Stimulated activated CD8-positive, alpha-beta memory T cell treated with anti-CD3 and anti-CD28 coated beads, Interleukin-7, amount 100 ng/mL, for 4 hours (primary cell): ENCODE data around the gene BLCAP.
"Not testable (repeated sequence)": the region's sequence is repeated elsewhere in the genome, so short reads cannot be mapped to it uniquely, and the experiment has no call there.

Experiments used
- DNase-seq, 2 donors: peaks; one replicate each; pipeline ENCODE4 v3.0.0-alpha.2; 2020; ENCODE audit warnings: low read depth in 2 of 2

Gene BLCAP

DNA sequence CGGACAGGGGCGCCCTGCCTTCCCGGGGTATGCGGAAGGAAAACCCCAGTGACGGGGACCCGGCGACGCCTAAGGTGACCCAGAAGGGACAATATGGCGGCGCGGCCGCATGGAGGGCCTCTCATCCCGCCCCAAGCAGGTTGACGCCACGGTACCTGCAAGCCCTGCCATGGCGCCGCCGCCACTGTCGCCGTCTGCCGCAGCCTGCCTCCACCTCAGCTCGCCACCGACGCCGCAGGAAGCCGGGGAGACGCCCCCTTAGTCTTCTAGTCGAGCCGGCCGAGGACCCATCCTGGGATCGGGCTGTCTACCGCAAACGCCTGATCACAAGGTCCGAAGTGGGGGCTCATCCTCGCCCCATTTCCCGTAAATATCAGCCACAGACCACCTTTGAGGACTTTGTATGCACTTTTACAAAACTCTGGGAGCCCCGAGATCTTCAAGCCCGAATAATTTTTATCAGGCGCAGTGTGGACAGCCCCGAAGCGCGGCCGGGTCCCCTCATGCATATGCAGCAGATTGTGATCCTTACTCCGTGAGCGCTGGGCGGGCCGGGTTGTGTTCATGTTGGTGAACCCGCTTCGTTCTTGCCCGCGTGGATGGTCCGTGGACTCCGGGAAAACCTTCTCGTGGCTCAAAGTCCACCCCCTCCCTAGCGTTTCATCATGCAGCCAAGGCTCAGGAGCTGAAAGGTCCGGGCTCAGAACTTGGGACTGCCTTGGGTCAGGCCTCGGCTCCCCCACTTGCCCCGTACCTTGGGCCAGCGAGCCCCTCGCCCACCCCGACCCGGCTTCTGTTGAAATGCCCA, at the start of gene BLCAP:
Gene BLCAP (minus strand): TSS at position 239 of the 808 bp plus-strand sequence. CDS start 8,702 bp downstream, outside the sequence.
- peak; percentile 83 to 86 for DNase-seq

- not testable (repeated sequence) for DNase-seq
These were observed 49.8 kb upstream of the BLCAP start for GRCh38 chr20:37577436-37577835.

GRCh38 chr20:37576911-37577310, 49.2 kb upstream of the BLCAP start:
- no peak for DNase-seq

DNA sequence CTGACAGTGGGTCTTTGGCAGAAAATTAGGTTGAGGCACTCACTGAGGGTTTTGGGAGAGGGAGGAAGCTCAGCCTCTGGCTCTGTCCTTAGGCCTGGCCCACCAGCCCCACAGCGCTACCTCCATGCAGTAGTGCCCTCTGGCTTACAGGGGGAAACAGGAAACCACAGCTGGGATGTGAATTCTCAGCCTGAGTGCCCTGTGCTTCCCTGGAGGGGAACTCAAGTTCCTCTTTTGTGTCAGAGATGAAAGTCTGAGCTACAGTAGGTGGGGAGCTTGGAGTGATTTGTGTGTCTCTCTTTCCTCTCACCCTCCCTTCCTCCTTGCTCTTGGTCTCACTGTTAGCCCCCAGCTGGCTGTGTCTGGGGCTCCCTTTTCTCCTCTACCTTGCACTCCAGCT, 48.2 kb upstream of the BLCAP start:
- no peak for DNase-seq

DNA sequence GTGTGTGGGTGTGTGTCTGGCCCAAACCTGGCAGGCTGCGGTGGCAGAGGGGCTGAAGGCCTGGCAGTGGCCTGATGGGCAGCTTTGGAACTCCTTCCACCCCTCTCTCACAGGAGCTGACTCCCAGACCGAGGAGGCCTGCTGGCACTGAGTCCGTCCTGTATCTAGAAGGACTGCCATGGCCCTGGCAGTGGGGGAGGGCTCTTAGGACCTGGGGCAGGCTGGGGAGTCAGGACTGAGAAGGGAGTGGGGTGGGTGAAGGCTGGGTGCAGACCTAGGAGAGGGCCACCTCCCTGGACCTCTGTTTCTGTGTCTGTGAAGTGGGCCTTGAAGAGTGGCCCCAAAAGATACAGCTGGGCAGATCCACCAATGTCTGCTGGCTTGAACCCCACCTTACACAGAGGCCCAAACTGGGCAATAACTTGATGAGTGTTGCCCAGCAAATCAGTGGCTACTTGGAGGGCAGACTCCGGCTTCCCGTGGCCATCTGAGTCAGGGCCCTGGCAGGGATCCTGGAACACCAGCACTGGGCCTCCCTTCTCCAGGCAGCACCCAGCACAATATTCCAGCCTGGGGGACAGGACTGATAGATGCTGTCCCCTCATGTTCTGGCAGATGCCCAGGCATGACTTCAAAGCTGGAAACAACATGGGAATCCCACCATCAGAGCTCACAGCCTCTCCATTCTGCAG, 46.7 kb upstream of the BLCAP start:
- DNase-seq, result no peak

DNA sequence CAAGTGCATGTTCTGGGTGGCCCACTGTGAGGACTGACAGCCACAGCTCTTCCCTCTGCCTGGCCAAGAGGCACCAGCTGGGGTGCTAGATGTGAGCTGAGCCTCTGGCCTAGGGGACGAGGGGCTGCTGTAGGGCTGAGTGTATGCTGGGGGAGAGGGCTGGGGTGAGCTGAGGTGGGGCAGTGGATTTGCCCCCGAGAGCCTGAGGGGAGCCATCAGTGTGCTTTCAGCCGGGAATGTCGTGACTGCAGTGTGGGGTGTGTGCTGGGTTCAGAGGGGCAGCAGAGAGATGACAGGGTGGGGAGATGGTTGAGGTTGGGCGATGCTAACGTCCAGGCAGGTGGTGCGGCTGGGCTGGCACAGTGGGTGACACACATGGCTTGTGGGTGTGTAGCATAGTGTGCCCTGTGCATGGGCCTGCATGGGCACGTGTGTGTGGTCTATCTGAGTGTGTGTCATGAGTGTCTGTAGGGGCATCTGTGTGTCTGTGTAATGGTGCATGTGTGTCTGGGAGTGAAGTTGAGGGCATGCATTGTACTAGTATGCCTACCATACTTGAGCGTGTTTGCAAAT, 46.0 kb upstream of the BLCAP start:
- DNase-seq, result no peak

DNA sequence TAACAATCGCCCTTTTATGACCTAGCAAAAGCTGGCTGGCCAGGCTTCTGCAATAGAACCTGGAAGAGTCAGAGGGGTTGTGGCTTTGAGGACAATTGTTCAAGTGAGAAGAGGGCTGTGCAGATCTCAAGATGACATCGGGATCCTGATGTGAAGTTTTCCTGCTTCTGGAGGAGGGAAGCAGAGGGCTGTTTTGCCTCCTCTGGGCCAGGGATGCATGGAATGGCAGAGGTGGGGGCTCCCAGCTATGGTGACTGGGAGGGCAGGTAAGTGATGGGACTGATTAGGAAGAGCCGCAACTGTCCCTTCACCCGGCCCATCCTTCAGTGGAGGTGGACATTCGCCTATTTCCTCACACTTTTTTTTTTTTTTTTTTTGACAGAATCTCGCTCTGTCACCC, 43.4 kb upstream of the BLCAP start:
- no peak for DNase-seq

- no peak for DNase-seq
These were observed 42.7 kb upstream of the BLCAP start for GRCh38 chr20:37570419-37570818.

- DNase-seq, result no peak
These were observed 40.3 kb upstream of the BLCAP start for GRCh38 chr20:37567671-37568588.

GRCh38 chr20:37567331-37567665, 39.6 kb upstream of the BLCAP start:
- no peak for DNase-seq

- no peak for DNase-seq
These were observed 39.1 kb upstream of the BLCAP start for GRCh38 chr20:37566590-37567330.

DNA sequence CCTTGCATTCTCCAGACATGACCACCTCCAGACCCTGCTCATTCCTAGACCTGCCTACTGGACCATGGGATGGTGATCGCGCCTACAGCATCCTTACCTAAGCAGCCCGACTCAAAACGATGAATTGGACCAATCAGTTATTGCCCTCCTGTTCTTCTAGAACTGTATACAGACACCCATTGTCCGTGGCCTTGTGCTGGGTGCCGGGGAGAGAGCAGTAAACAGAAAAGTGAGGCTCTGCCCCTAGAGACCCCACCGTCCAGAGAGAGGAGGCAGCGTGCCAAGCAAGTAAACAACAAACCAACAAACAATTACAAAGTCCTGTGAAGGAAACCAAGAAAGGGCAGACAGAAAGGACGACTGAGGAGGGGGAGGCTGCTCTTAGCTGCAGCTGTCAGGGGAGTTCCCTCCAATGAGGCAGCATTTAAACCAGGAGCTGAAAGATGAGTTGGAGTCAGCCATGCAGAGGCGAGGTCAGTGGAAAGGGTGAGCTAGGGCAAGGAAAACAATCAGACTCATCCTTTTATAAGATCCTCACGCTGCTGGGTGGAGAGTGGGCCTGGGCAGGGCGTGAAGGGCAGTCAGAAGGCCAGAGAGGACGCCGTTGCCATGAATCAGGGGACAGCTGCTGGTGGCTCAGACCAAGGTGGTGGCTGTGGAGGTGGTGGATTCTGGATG, 37.6 kb upstream of the BLCAP start:
- DNase-seq, result no peak

DNA sequence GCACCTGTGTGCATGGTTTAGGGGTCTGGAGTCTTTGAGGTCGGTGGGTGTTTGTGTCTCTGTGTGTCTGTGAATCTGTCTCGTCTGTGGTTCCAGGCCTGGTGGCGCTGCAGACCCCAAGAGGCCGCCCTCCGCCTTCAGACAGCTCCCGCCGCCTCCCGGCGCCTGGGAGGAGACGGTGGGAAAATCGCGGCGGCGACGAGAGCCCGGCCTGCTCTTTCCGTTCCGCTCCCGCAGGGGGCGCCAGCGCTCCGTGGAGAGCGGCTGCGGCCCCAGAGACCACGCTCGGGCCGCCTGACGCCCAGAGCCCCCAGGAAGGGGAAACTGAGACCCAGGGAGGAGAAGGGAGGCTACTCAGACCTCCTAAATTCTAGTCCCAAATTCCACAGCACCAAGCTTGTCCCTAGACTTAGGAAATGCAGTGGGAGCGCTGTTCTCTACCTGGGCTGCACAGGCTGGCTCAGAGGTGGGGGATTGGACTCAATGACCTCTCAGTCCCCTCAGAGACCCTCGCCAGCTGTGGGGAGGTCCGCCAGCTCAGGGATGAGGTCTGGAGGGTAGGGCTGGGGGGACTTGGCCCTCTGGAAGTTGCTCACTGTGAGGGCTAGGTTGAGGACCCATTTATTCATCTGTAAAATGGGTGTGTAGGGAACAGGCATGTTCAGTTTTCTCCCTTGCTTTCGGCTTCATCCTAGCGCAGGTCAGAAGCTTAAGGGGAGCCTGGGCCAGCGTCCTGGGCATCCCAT, 36.9 kb upstream of the BLCAP start:
- DNase-seq, result peak in 1 of 2 donors; percentile 2

DNA sequence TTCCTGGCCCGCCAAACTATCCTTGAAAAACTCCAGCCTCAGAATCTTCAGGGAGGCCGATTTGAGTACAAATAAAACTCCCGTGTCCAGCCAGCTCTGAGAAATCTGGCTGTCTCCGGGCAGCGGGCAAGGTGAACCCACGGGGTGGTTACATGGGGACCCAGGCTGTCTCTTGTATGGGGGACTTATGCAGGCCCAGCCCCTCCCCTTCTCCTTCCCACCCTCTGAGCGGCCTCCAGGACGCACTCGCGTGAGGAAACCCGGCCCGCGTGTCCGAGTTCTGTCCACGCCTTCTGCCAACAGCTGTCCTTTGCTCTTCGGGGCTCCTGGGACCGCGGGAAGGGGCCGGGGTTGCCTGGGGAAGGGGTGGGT, 36.3 kb upstream of the BLCAP start:
- DNase-seq, result no peak

DNA sequence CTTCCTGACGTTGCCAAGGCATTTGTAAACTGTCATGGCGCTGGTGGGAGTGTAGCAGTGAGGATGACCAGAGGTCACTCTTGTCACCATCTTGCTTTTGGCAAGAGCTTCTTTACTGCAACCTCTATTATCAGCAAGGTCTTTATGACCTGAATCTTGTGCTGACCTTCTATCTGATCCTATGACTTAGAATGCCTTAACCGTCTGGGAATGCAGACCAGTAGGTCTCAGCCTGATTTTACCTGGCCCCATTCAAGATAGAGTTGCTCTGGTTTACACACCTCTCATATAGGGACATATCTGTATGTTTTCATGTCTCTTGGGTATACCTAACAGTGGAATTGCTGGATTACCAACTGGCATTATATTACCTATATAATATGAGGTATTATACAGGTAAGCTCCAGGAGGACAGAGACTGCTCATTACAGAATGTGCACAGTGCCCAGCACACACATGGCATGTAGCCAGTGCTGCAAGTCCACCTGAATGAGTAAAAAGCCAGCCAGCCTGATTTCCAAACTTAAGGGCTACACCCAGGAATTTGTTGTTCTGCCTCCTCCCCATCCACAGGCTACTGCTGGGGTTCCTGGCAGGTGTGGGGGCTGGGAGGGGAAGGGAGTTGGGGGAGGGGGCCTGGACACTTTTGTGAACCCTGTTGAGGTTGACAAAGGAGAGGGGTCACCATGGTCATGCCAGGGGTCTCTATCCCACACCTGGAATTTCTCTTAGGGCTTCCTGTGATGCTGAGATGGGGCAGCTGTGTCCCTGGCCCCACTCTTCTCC, 35.2 kb upstream of the BLCAP start:
- DNase-seq, result no peak

DNA sequence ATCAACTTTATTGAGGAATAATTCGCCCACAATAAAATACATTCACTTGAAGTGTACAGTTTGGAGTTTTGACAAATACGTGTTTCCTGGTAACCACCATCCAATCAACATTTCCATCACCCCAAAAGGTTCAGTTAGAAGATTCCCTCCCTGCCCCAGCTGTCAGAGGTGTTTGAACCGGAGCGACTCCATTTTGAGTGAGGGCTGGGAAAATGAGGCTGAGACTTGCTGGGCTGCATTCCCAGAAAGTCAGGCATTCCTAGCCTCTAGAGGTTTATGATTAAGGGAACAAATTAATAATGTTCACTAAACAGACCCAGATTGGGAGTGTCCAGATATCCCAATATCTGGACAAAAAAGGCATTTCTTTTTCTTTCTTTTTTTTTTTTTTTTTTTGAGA, 33.0 kb upstream of the BLCAP start:
- no peak for DNase-seq

DNA sequence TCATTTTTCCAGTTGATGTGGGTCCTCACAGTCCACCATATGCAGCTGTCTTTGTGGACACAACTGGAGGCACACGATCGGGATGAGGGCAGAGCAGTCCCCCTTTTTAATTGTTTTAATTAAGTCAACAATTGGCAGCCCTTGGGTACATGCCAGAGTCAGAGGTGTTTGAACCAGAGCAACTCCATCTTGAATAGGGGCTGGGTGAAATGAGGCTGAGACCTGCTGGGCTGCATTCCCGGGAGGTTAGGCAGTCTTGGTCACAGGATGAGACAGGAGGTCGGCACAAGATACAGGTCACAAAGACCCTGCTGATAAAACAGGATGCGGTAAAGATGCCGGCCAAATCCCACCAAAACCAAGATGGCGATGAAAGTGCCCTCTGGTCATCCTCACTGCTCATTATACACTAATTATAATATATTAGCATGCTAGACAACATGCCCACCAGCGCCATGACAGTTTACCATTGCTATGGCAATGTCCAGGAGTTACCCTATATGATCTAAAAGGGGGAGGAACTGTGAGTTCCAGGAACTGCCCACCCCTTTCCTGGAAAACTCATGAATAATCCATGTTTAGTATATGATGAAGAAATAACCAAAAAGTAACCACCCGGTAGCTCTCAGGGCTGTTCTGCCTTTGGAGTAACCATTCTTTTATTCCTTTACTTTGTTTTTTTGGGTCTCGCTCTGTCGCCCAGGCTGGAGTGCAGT, 31.8 kb upstream of the BLCAP start:
- no peak for DNase-seq

DNA sequence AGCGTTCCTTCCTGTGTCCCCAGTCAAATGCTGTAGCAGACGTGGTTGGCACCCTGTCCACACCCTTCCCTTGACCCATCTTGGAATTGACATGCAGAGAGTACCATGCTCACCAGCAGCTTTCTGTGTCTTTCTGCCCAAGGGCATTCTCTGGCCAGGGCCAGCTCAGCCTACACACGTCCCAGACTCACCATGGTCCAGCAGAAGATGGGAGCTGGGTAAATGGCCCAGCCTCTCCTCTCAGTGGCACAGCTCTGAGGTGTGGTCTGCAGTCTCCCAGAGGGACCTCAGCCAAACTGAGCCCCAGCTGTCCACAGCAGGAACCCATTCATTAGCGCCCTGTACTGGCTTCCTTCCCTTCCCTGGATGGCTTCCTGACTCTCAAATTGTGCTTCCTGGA, 31.1 kb upstream of the BLCAP start:
- DNase-seq, result no peak

DNA sequence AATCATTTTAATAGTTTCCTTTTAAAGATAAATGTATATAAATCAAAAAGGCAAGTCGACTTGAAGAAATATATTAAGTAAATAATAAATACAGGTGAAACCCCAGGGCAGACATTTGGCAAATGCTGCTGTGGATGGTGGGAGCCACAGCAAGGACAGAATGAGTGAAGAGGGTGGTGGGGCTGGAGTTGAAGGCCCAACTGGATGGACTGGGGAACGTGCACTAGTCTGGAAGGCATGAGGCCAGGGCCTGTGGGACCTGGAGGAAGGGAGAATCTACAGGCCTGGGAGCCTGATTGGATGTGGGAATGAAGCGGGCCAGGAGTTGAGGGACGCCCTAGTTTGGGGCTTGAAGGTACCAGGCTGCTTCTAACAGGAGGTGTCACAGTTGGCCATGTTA, 30.6 kb upstream of the BLCAP start:
- no peak for DNase-seq
